ENCODE data around the gene FCHSD1.

DNA sequence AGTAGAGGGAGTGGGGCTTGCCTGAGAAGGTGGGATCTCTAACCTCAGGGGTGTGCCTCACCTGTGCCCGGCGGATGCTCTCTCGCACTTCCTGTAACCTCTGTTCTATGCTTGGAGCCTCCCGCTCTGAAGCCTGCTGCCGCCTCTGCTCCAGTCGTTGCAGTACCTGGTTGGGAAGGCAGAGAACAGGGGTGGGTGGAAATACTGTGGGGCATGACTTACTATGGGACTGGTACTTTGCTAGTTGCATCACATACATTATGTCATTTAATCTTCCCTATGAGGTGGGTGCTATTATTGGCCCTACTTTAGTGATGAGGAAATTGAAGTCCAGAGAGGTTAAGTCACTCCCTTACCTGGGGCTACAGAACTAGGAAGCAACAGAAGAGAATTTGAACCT, 5.2 kb downstream of the FCHSD1 start:
- TF ChIP-seq, protein P1, sequence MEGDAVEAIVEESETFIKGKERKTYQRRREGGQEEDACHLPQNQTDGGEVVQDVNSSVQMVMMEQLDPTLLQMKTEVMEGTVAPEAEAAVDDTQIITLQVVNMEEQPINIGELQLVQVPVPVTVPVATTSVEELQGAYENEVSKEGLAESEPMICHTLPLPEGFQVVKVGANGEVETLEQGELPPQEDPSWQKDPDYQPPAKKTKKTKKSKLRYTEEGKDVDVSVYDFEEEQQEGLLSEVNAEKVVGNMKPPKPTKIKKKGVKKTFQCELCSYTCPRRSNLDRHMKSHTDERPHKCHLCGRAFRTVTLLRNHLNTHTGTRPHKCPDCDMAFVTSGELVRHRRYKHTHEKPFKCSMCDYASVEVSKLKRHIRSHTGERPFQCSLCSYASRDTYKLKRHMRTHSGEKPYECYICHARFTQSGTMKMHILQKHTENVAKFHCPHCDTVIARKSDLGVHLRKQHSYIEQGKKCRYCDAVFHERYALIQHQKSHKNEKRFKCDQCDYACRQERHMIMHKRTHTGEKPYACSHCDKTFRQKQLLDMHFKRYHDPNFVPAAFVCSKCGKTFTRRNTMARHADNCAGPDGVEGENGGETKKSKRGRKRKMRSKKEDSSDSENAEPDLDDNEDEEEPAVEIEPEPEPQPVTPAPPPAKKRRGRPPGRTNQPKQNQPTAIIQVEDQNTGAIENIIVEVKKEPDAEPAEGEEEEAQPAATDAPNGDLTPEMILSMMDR (IDR thresholded peaks at IDR 0.05) = no peak
- no peak for TF ChIP-seq POLR2A (IDR thresholded peaks at IDR 0.05)
